GM12878 (cell line): ENCODE measurements around the gene P2RX7. TPM values are rescaled to one million over a fixed set of nuclear protein-coding genes. Genes with fewer than 3 reads are reported as not detected.
"Not testable (repeated sequence)": the region's sequence is repeated elsewhere in the genome, so short reads cannot be mapped to it uniquely, and the experiment has no call there.

Experiments
- ATAC-seq: fragments of 200-7000 bp; cut with Tn5 transposase; 3 replicates; pipeline ENCODE4 v1.9.1; 2020; ENCODE audit warnings: mild to moderate bottlenecking, moderate library complexity
- BruUV-seq: library from RNA; stranded (reverse); fragments of 400-500 nt; replicated peaks from 2 replicates; lab custom pipeline; 2021; lab: Mats Ljungman, UMichigan
- CTCF ChIA-PET: fragments of 300-600 bp; sonication (Branson Sonifier 250); formaldehyde crosslinking; extraction: SDS; loops from one replicate; lab custom pipeline; 2021; ENCODE audit warnings: inconsistent platforms; lab: Yijun Ruan, JAX
- POLR2A ChIA-PET: fragments of 350-600 bp; formaldehyde crosslinking; extraction: SDS; loops from one replicate; lab custom pipeline; 2021; ENCODE audit warnings: inconsistent platforms; lab: Charles Lee
- RAD21 ChIA-PET: fragments of 300-600 bp; sonication (Branson Sonifier 250); formaldehyde crosslinking; loops from one replicate; lab custom pipeline; 2023; ENCODE audit warnings: antibody characterized with exemption; ENCODE audit not compliant: unreplicated experiment; lab: Charles Lee
- SMC1A ChIA-PET: fragments of 300-600 bp; sonication (Branson Sonifier 250); formaldehyde crosslinking; loops from one replicate; lab custom pipeline; 2023; ENCODE audit not compliant: unreplicated experiment, uncharacterized antibody; lab: Charles Lee
- DNase-seq: peaks from one replicate; pipeline ENCODE4 v3.0.0-alpha.2; 2011; ENCODE audit warnings: low read depth, low spot score
- FAIRE-seq: peaks from 3 replicates; lab custom pipeline; 2011; peaks lifted over from hg19 to GRCh38; lab: Jason Lieb, UNC
- H2AFZ ChIP-seq: 2 replicates; pipeline ENCODE4 v1.6.0; 2011; ENCODE audit warnings: low read depth, low read length, control low read depth; ENCODE audit not compliant: control insufficient read depth
- H3K27ac ChIP-seq: 2 replicates; pipeline ENCODE4 v1.5.1; 2011; ENCODE audit warnings: control low read depth; ENCODE audit not compliant: control insufficient read depth, insufficient read depth
- H3K27me3 ChIP-seq, 2 experiments: replicated peaks in 1 of 2; 2 replicates each; pipeline versions ENCODE4 v1.6.0 to v1.6.1; 2011; ENCODE audit warnings: low read length in 1 of 2; ENCODE audit not compliant: control insufficient read depth in 2 of 2, insufficient read depth in 2 of 2
- H3K36me3 ChIP-seq, 2 experiments: 2 replicates each; pipeline ENCODE4 v1.5.1; 2011; ENCODE audit warnings: low read length in 1 of 2; ENCODE audit not compliant: control insufficient read depth in 2 of 2, insufficient read depth in 2 of 2
- H3K4me1 ChIP-seq: 2 replicates; pipeline ENCODE4 v1.6.1; 2011; ENCODE audit warnings: mild to moderate bottlenecking, low read length, moderate library complexity, mixed read lengths; ENCODE audit not compliant: control insufficient read depth, insufficient read depth
- H3K4me2 ChIP-seq: 2 replicates; pipeline ENCODE4 v1.6.0; 2011; ENCODE audit warnings: control low read depth; ENCODE audit not compliant: control insufficient read depth, insufficient read depth
- H3K4me3 ChIP-seq: fragments of 200-600 bp; sonication (generic); 2 replicates; pipeline ENCODE4 v1.5.1; 2016
- H3K79me2 ChIP-seq: 2 replicates; pipeline ENCODE4 v1.6.0; 2011; ENCODE audit warnings: low read length; ENCODE audit not compliant: control insufficient read depth, insufficient read depth
- H3K9ac ChIP-seq: 2 replicates; pipeline ENCODE4 v1.8.0; 2011; ENCODE audit warnings: low read length, control low read depth, mixed read lengths; ENCODE audit not compliant: control insufficient read depth, insufficient read depth
- H3K9me3 ChIP-seq: replicated peaks from 3 replicates; pipeline ENCODE4 v1.5.1; 2011; ENCODE audit warnings: mild to moderate bottlenecking, low read length; ENCODE audit not compliant: control insufficient read depth, insufficient read depth
- H4K20me1 ChIP-seq: 2 replicates; pipeline ENCODE4 v1.6.0; 2011; ENCODE audit not compliant: control insufficient read depth, insufficient read depth
- HDAC2 ChIP-seq: fragments of 200-600 bp; sonication (generic); IDR thresholded peaks from 2 replicates; pipeline ENCODE4 v1.6.1; 2017
- IKZF1 ChIP-seq: fragments of 450-650 bp; conservative IDR thresholded peaks from 2 replicates; pipeline ENCODE4 v1.6.1; 2017; ENCODE audit warnings: antibody characterized with exemption, mild to moderate bottlenecking
- MYC ChIP-seq: IDR thresholded peaks from 2 replicates; pipeline ENCODE4 v1.6.1; 2011; ENCODE audit warnings: mild to moderate bottlenecking, low read length, moderate library complexity, inconsistent platforms; ENCODE audit not compliant: insufficient read depth, insufficient replicate concordance, insufficient read length, severe bottlenecking
- NFXL1 ChIP-seq: fragments of 450-650 bp; IDR thresholded peaks from 2 replicates; pipeline ENCODE4 v1.6.1; 2017; ENCODE audit warnings: antibody characterized with exemption, mild to moderate bottlenecking, borderline replicate concordance
- NFYB ChIP-seq: IDR thresholded peaks from 2 replicates; pipeline ENCODE4 v1.6.1; 2011; ENCODE audit warnings: low read depth, mild to moderate bottlenecking, low read length, improper control_type of control experiment, moderate library complexity; ENCODE audit not compliant: insufficient read depth
- NR2C2 ChIP-seq: IDR thresholded peaks from 2 replicates; pipeline ENCODE4 v1.6.1; 2011; ENCODE audit warnings: borderline replicate concordance, low read depth; ENCODE audit not compliant: control insufficient read depth, insufficient read length
- RAD21 ChIP-seq: IDR thresholded peaks from 2 replicates; pipeline ENCODE4 v1.6.1; 2011; ENCODE audit warnings: mild to moderate bottlenecking, low read depth, low read length, moderate library complexity; ENCODE audit not compliant: insufficient read depth
- STAT3 ChIP-seq: IDR thresholded peaks from 2 replicates; pipeline ENCODE4 v1.6.1; 2011; ENCODE audit warnings: low read depth, low read length, improper control_type of control experiment
- ZNF207 ChIP-seq: fragments of 450-650 bp; IDR thresholded peaks from 2 replicates; pipeline ENCODE4 v1.6.1; 2014; ENCODE audit warnings: antibody characterized with exemption, mild to moderate bottlenecking, borderline replicate concordance
- ZNF24 ChIP-seq: fragments of 450-650 bp; IDR thresholded peaks from 2 replicates; pipeline ENCODE4 v1.6.1; 2017; ENCODE audit warnings: antibody characterized with exemption, mild to moderate bottlenecking
- WGBS: methylation state at CpG from one replicate; pipeline ENCODE4 v1.1.6; 2016; ENCODE audit warnings: low lambda C conversion rate; ENCODE audit not compliant: insufficient replicate concordance, insufficient coverage; ENCODE audit errors: missing lambda C conversion rate; 5-methylcytosine and 5-hydroxymethylcytosine counted together
- in situ Hi-C: fragments of 300-500 bp; cut with MboI; formaldehyde crosslinking; loops from 9 replicates; pipeline ENCODE4 v1.14.3; 2018; ENCODE audit warnings: mixed read lengths
- intact Hi-C: fragments of 100-400 bp; cut with micrococcal nuclease; formaldehyde crosslinking; loops from one replicate; pipeline ENCODE4 v1.14.2; 2022; ENCODE audit not compliant: unreplicated experiment
- polyA plus RNA-seq, 11 experiments: library from polyadenylated mRNA; depleted of rRNA in 4 of 11; unstranded in 6 of 11; stranded (reverse) in 5 of 11; fragments of >200 nt; fragmentation: Nextera tagmentation in 4 of 11; fragmentation: Illumina TruSeq in 1 of 11; extraction: Ambion mirVana in 4 of 11; extraction: Trizol in 1 of 11; gene quantifications; 1 replicate in 1 of 11; 2 replicates in 10 of 11; pipeline versions ENCODE4 v1.2.1 to v1.2.3, GENCODE V29; 2011 to 2016; ENCODE audit warnings: inconsistent platforms in 2 of 11, missing spikeins in 2 of 11, low read depth in 1 of 11
- total RNA-seq, 4 experiments: library from RNA; depleted of rRNA in 3 of 4; stranded (reverse); fragments of >200 nt in 3 of 4; fragmentation: Illumina TruSeq in 1 of 4; extraction: Trizol in 1 of 4; gene quantifications; 2 replicates each; pipeline versions ENCODE4 v1.2.1 to v1.2.3, GENCODE V29; 2013 to 2021
- TF ChIP-seq, protein P1 (sequence below): IDR thresholded peaks from 2 replicates; pipeline ENCODE4 v1.6.1; 2011; ENCODE audit warnings: low read depth, mild to moderate bottlenecking, low read length, moderate library complexity, borderline replicate concordance; ENCODE audit errors: extremely low read depth
- TF ChIP-seq, protein P2 (sequence below): fragments of 450-650 bp; IDR thresholded peaks from 2 replicates; pipeline ENCODE4 v1.6.1; 2017; ENCODE audit warnings: mild to moderate bottlenecking, low read depth, inconsistent platforms; ENCODE audit not compliant: poor library complexity, severe bottlenecking

P2RX7 gene
- total and polyA plus RNA-seq, 10 of the 15 experiments (the other 5 are each of a cell fraction or from before 2014, with no cell fraction given) = 0.74 to 2.6 (median 1.5) TPM

- no peak for TF ChIP-seq HDAC2
- TF ChIP-seq, protein P1, sequence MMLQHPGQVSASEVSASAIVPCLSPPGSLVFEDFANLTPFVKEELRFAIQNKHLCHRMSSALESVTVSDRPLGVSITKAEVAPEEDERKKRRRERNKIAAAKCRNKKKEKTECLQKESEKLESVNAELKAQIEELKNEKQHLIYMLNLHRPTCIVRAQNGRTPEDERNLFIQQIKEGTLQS = no peak
- TF ChIP-seq ZNF24 = no peak
- TF ChIP-seq STAT3 = no peak
- no peak for TF ChIP-seq NFYB
- no peak for TF ChIP-seq ZNF207
- TF ChIP-seq NR2C2 = no peak
- TF ChIP-seq RAD21 = no peak
- TF ChIP-seq, protein P2, sequence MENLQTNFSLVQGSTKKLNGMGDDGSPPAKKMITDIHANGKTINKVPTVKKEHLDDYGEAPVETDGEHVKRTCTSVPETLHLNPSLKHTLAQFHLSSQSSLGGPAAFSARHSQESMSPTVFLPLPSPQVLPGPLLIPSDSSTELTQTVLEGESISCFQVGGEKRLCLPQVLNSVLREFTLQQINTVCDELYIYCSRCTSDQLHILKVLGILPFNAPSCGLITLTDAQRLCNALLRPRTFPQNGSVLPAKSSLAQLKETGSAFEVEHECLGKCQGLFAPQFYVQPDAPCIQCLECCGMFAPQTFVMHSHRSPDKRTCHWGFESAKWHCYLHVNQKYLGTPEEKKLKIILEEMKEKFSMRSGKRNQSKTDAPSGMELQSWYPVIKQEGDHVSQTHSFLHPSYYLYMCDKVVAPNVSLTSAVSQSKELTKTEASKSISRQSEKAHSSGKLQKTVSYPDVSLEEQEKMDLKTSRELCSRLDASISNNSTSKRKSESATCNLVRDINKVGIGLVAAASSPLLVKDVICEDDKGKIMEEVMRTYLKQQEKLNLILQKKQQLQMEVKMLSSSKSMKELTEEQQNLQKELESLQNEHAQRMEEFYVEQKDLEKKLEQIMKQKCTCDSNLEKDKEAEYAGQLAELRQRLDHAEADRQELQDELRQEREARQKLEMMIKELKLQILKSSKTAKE = no peak
- no peak for TF ChIP-seq NFXL1
- no peak for TF ChIP-seq IKZF1
- TF ChIP-seq MYC = no peak
Observed at GRCh38 chr12:121145221-121145620, 12.5 kb downstream of the P2RX7 start (continued).

- RAD21 ChIA-PET, H3K27ac ChIP-seq, DNase-seq, H2AFZ ChIP-seq, H3K4me2 ChIP-seq, H3K27me3 ChIP-seq, H3K9me3 ChIP-seq, BruUV-seq, H3K9ac ChIP-seq, H3K36me3 ChIP-seq, H4K20me1 ChIP-seq, H3K79me2 ChIP-seq, intact Hi-C loops, ATAC-seq, CTCF ChIA-PET, H3K4me3 ChIP-seq, in situ Hi-C loops, POLR2A ChIA-PET, FAIRE-seq: not testable (repeated sequence)
- H3K4me1 ChIP-seq = peaks cover 10% of the 10 kb centered on the region
- SMC1A ChIA-PET = interaction anchor here (0.7 to 1.9 kb wide), 2 partner anchors 10 to 20 kb away, joined by 3 to 9 read pairs; no protein-coding TSS in a partner anchor
- 42% methylated on average over 3 of the region's 3 CpGs for WGBS
Observed at GRCh38 chr12:121149289-121149688, 16.6 kb downstream of the P2RX7 start.
